Lower leg skin (tissue), 4 donors: Measurements from ENCODE around the gene CLMP. TPM values are rescaled to one million over a fixed set of nuclear protein-coding genes. Genes with fewer than 3 reads are reported as not detected.

Experiments
- DNase-seq, 2 donors: peaks; one replicate each; pipeline ENCODE4 v3.0.0-alpha.2; 2019; ENCODE audit warnings: low spot score in 2 of 2
- H3K4me3 ChIP-seq: fragments of 200-600 bp; sonication (generic); 2 replicates; pipeline ENCODE4 v1.5.1; 2017; ENCODE audit warnings: mild to moderate bottlenecking, low read depth; ENCODE audit not compliant: poor library complexity, severe bottlenecking
- POLR2A ChIP-seq, 2 donors: fragments of 450-650 bp; IDR thresholded peaks; one replicate each; pipeline ENCODE4 v1.6.1; 2016 to 2017; ENCODE audit warnings: antibody characterized with exemption in 2 of 2, mild to moderate bottlenecking in 1 of 2, moderate library complexity in 1 of 2
- WGBS, 2 donors: methylation state at CpG; one replicate each; pipeline ENCODE4 v1.1.5; 2018; 5-methylcytosine and 5-hydroxymethylcytosine counted together
- intact Hi-C: fragments of 100-400 bp; cut with DNase I; formaldehyde crosslinking; loops from one replicate; pipeline ENCODE4 v1.15.0; 2023; ENCODE audit warnings: low total_unique reads
- total RNA-seq, 4 donors: library from RNA; depleted of rRNA; stranded (reverse); fragments of >200 nt; gene quantifications; one replicate each; pipeline ENCODE4 v1.1.0, GENCODE V29; 2016
- TF ChIP-seq, protein P1 (sequence below), 3 donors: fragments of 450-650 bp; IDR thresholded peaks; one replicate each; pipeline ENCODE4 v1.5.1; 2016; ENCODE audit warnings: antibody characterized with exemption in 3 of 3, mild to moderate bottlenecking in 3 of 3, moderate library complexity in 2 of 3

The CLMP gene
- total RNA-seq, 4 donors from 2014 or later, result 7.6 to 27.0 (median 17.7) TPM

DNA sequence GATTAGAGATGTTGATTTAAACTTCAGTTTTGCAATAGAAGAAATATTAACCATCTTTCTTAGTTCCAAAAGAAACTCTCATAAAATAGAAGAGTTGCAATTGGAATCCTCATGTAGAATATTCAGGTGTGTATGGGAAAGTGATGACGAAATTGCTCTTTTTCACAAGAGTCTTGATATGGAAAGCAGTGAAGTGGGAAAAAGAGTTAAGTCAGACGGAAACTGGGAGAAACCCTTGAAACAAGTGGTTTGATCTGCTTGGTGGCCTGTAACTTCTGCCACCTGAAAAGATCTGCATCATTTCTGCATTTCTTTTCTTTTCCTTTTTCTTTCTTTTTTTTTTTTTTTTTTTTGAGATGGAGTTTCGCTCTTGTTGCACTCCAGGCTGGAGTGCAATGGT is 41.8 kb upstream of the CLMP start:
- TF ChIP-seq POLR2A (IDR thresholded peaks at IDR 0.05), result no peak
- intact Hi-C loops, result no loop called here
- H3K4me3 ChIP-seq, result no peak overlapping the region
- no peak for DNase-seq
- 93 to 94% methylated on average over 3 of the region's 3 CpGs for WGBS, 2 donors

DNA sequence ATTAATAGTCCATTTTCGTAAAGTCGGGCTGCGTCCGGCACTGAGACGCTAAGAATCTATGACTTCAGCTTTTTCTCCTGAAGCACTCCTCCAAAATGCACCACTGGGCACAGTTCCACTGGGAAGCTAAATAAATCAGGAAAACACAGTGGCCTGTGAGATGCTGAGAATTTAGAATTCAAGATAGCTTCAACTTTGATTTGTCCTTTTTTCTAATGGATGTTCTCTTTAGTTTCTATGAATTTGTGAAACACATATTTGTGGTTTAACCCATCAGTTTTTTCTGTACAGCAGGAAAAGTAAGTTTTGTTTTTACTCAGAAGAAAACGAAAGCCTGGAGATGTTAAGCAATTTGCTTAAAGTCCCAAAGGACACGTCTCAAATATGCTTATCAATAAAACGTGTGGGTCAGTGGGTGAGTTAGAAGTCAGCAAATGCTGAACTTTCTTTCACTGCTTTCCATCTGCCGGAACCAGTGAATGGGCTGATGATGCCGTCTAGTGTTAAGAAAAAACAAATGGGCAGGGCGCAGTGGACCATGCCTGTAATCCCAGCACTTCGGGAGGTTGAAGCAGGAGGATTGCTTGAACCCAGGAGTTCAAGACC is 40.7 kb upstream of the CLMP start:
- no peak for TF ChIP-seq POLR2A (IDR thresholded peaks at IDR 0.05)
- TF ChIP-seq, protein P1, sequence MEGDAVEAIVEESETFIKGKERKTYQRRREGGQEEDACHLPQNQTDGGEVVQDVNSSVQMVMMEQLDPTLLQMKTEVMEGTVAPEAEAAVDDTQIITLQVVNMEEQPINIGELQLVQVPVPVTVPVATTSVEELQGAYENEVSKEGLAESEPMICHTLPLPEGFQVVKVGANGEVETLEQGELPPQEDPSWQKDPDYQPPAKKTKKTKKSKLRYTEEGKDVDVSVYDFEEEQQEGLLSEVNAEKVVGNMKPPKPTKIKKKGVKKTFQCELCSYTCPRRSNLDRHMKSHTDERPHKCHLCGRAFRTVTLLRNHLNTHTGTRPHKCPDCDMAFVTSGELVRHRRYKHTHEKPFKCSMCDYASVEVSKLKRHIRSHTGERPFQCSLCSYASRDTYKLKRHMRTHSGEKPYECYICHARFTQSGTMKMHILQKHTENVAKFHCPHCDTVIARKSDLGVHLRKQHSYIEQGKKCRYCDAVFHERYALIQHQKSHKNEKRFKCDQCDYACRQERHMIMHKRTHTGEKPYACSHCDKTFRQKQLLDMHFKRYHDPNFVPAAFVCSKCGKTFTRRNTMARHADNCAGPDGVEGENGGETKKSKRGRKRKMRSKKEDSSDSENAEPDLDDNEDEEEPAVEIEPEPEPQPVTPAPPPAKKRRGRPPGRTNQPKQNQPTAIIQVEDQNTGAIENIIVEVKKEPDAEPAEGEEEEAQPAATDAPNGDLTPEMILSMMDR (IDR thresholded peaks at IDR 0.05), result no peak

DNA sequence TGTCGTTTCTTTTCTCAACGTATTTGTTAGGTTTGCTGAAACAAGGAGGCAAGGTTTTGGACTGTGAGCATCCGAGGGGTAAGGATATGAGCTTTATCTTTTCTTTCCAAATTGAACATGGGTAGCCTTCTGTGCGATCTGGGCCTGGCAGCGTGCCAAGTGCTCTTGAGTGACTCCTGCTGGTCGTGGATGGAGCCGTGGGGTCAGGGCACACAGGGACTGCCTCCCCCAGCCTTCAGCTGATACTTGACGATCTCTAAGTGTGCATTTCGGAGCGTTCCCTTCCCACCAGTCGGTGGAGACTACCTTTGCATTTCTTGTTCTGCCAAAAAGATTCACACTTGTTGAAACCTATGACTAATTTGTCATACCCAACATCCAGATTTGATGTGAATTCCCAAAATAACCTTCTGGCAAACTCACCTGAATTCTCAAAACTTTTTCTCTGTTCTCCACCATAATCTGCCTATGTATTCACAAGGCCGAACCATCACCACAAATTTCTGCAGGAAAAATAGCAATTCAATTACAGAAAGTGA is 40.1 kb upstream of the CLMP start:
- H3K4me3 ChIP-seq, result no peak overlapping the region
- intact Hi-C loops, result no loop called here
- WGBS, 2 donors, result 54 to 59% methylated on average over 12 of the region's 12 CpGs
- peak in 1 of 2 donors; percentile 89 for DNase-seq
- TF ChIP-seq, protein P1 (IDR thresholded peaks at IDR 0.05), result no peak
- no peak for TF ChIP-seq POLR2A (IDR thresholded peaks at IDR 0.05)

More for the DNA sequence above, 40.7 kb upstream of the CLMP start:
- peak in 1 of 2 donors; percentile 80 for DNase-seq
- WGBS, 2 donors, result 69 to 70% methylated on average over 12 of the region's 12 CpGs
- no peak overlapping the region for H3K4me3 ChIP-seq
- intact Hi-C loops, result no loop called here

DNA sequence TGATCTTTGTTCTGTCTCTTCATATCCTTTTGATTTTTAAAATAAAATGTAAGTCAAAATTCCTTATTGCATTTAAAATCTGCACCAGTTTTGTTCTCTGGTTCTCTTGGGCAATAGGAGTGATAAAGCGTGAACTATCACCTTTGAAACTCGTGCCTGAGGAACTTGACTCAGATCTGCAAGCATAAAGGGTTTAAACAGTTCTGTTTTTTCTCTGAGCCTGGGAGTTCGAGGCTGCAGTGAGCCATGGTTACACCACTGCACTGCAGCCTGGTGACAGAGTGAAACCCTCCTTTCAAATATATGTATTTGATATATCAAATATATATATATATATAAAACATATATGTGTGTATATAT is 38.9 kb upstream of the CLMP start:
- WGBS, 2 donors, result 78 to 81% methylated on average over 3 of the region's 3 CpGs
- intact Hi-C loops, result no loop called here
- TF ChIP-seq POLR2A (IDR thresholded peaks at IDR 0.05), result no peak
- DNase-seq, result no peak
- no peak overlapping the region for H3K4me3 ChIP-seq

DNA sequence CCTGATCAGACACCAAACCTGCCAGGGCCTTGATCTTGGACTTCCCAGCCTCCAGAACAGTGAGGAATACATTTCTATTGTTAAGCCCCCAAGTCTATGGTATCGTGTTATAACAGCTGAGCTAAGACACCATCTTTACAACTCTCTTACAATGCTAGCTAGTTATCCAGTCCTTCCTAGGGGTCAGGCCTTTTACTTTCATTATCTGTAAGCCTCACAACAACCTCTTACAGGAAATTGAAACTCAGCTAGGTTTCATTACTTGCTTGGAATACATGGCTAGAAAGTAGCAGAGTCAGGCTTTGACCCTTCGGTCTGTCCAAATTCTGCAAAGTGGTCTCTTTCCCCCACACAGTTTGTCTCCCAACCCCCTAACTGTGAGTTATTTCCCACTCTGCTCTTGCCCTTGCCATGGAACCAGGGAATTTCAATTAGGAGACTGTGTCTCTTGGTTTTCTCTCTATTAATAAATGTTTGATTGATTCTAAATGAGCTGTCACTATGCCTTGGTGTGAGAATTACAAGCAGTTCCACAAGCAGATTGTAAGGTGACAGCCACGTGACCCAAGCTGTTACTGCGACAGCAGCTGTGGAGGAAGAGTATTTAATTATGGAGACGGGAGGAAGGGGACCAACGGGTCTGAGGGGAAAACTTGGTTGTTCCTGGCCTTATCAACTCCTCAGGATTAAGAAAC is 38.4 kb upstream of the CLMP start:
- WGBS, 2 donors, result 85 to 89% methylated on average over 6 of the region's 6 CpGs
- no peak overlapping the region for H3K4me3 ChIP-seq
- no peak for DNase-seq
- TF ChIP-seq, protein P1 (IDR thresholded peaks at IDR 0.05), result no peak
- intact Hi-C loops, result no loop called here

DNA sequence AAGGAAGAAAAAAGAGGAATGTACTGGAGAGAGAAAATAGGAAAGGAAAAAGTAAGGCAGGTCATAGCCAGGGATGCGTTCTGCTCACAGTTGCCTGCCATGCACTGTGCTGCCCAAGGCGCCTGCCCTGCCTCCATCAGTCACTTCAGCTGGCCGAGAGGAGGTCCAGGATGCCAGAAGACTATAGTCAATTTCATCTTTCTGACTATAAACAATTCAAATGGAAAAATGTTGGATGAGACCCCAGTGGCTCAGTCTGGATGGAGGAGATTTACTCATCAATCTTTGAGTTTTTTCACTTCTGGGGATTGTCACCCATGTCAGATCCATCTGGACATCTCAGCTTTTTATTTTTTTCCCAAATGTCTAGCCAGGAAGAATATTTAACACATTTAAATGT is 36.7 kb upstream of the CLMP start:
- intact Hi-C loops, result no loop called here
- DNase-seq, result no peak
- no peak for TF ChIP-seq POLR2A (IDR thresholded peaks at IDR 0.05)
- TF ChIP-seq, protein P1 (IDR thresholded peaks at IDR 0.05), result no peak

More for the DNA sequence above, 36.7 kb upstream of the CLMP start:
- H3K4me3 ChIP-seq, result no peak overlapping the region
- 65 to 72% methylated on average over 3 of the region's 3 CpGs for WGBS, 2 donors
